Esophagus squamous epithelium (tissue), 4 donors: Measurements from ENCODE around the gene PYY.

Experiments used
- CTCF ChIP-seq, 6 experiments: fragments of 450-650 bp in 4 of 6; fragments of 200-600 bp in 2 of 6; sonication (generic) in 2 of 6; IDR thresholded peaks; one replicate each; pipeline ENCODE4 v1.5.1; 2016 to 2019; ENCODE audit warnings: antibody characterized with exemption in 6 of 6, mild to moderate bottlenecking in 4 of 6, moderate library complexity in 4 of 6
- POLR2A ChIP-seq, 4 donors: fragments of 450-650 bp; IDR thresholded peaks; one replicate each; pipeline ENCODE4 v1.6.1; 2017; ENCODE audit warnings: antibody characterized with exemption in 4 of 4, mild to moderate bottlenecking in 4 of 4, moderate library complexity in 3 of 4

- TF ChIP-seq CTCF (IDR thresholded peaks at IDR 0.05), result no peak
- no peak for TF ChIP-seq POLR2A (IDR thresholded peaks at IDR 0.05)
Observed at GRCh38 chr17:43984521-43984920, 30.8 kb upstream of the PYY start.
